ENCODE measurements around the gene CNTN4.
"Not testable (repeated sequence)": the region's sequence is repeated elsewhere in the genome, so short reads cannot be mapped to it uniquely, and the experiment has no call there.

The CNTN4 gene

DNA sequence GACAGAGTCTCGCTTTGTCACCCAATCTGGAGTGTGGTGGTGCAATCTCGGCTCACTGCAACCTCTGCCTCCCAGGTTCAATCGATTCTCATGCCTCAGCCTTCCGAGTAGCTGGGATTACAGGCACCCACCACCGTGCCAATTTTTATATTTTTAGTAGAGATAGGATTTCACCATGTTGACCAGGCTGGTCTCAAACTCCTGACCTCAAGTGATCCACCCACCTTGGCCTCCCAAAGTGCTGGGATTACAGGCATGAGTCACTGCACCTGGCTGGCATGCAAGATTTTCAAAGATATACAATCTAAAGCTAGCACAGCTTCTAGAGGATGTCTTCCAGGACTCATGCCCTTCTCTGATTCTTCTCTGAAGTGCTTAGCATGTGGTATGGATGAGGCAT, 722.3 kb downstream of the CNTN4 start:
- ATAC-seq: not testable (repeated sequence)

- ATAC-seq: no peak
Measured at GRCh38 chr3:2822611-2823010, 723.9 kb downstream of the CNTN4 start.

DNA sequence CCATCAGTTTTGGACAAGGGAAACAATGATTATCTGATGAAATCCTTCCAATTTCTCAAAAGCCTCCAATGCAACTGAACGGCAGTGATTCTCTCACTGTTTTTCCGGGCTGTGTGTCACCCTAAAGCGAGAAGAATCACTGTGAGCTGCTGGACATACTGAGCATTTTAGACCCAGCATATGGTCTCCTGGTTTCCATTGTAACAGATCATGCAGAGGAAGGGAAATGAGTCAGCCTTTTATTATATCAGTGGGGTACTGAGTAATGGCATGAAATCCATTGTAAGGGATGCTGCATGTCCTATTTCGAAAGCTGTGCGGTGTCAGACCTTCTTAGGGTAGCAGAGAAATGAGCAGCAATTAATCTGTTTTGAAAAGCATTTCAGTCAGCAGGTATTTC, 724.4 kb downstream of the CNTN4 start:
- no peak for ATAC-seq

- ATAC-seq: no peak
Measured at GRCh38 chr3:2823437-2824211, 725.0 kb downstream of the CNTN4 start.

GRCh38 chr3:2826036-2826435, 727.4 kb downstream of the CNTN4 start:
- ATAC-seq: no peak

GRCh38 chr3:2826453-2826852, 727.8 kb downstream of the CNTN4 start:
- ATAC-seq: no peak

DNA sequence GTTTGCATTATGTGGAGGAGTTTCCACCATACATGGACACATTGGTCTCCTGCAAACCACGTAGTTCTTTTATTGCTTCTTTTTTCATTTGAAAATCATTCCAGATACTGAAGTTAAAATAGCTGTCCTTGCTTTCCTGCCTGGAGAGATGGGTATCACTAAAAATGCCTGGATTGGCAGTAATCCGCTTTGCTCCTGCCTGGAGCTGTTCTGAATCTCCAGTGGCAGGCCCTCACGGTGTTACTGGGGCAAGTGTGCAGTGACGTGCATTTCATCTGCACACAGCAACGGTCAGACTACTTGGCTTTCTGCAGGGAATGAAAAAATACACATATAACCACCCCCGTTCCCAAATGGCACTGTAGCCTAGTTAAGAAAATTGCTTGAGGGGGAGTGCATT, 738.6 kb downstream of the CNTN4 start:
- ATAC-seq: no peak

DNA sequence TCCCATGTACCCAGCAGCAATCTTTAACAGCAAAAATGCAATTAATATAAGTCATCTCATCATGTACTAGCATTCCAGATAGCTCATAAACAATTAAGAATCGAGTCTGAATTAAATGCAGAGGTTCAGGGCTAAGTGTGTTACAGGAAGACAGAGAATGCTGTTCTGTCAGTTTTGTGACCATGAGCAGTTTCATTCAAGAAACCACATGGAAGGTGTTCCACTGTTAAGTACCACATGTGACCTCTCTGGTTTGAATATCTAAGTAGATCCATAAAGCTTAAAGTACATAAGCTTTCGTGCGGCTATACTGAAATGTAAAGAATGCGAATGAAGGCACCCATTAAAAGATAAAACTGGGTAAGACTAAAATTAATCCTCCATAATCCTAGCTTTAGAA, 739.2 kb downstream of the CNTN4 start:
- no peak for ATAC-seq

DNA sequence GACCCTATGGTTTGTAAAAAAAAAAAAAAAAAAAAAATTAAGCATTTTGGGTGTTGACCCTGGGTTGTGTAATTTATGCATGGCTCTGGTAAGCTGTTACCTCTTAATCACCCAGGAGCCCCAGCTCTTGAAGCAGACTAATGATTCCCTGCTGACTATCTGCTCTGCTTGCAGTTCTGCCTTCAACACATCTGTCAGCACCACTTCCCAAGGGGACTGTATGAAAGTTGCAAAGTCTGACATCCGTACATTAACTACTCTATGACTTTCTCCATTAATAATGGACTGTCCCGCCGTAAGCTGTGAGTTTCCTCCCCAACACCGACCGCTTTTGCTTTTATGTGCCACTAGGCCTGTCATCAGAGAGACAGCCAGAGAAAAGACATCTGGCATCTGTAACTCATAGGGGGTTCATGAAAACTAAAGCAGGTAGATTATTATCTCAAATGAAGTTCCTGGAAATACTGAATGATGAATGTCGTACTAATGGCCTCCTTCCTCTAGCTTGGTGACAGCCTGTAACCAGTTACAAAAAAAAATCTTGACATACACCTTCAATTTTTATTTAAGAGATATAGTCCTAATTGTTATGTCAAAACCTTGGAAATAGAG, 740.0 kb downstream of the CNTN4 start:
- no peak for ATAC-seq

DNA sequence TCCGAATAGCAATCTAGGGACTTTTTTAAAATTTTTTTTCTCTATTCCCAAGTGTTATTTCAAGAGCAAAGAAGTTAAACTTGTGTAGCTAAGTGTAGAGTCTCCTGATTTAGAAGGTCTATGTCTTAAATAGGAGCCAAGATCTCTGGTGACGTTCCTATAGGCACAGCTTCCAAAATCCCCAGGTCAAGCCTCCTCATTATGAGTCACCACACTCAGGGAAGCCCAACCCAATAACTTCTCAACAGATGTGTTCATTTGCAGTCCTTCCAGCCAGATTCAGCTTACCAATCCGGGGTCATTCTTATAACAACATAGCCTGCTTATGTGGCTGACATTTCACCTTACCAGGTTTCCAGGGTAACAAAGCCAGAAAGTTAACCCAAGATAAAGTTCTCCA, 741.2 kb downstream of the CNTN4 start:
- ATAC-seq: no peak

GRCh38 chr3:2847062-2847841, 748.6 kb downstream of the CNTN4 start:
- ATAC-seq: no peak

GRCh38 chr3:2849092-2849491, 750.4 kb downstream of the CNTN4 start:
- ATAC-seq: no peak

DNA sequence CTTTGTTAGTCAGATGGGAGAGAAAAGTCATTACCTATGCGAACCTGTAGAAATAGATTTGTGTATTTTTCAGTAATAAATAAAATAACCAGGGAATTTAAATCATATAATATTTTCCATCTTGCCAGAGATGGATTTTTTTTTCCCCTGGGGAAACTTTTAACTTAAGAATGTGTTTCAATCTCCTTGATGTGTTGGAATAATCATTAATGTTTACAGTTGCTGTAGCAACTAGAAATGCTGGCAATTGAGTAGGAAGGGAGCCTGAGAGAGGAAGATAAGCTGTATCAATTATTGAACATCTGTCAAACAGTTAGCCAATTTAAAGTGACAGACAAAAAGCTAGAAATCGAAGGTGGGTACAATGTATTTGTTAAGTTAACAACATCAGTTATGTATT, 752.0 kb downstream of the CNTN4 start:
- ATAC-seq: no peak

- ATAC-seq: no peak
Measured at GRCh38 chr3:2851361-2851760, 752.7 kb downstream of the CNTN4 start.

- ATAC-seq: no peak
Measured at GRCh38 chr3:2851835-2852234, 753.2 kb downstream of the CNTN4 start.

GRCh38 chr3:2853651-2854050, 755.0 kb downstream of the CNTN4 start:
- no peak for ATAC-seq

GRCh38 chr3:2856138-2857133, 757.8 kb downstream of the CNTN4 start:
- ATAC-seq: no peak

DNA sequence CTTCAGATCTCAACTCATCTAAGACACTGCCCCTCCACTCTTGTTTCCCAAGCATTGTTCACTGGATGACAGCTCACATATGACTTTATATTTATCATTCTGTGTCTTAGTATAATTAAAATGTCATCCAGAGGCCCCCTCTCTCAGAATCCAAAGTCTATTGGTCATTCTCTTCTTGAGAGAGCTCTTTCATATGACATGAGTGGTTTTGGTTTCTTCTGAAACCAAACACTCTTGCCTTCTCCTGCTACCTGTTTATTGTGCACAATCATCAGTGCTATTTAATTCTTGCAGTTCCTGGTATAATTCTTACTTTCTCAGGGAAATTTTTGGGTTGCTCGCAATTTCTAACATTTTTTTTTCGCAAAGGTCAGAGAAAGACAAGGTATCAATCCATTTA, 762.0 kb downstream of the CNTN4 start:
- ATAC-seq: no peak

DNA sequence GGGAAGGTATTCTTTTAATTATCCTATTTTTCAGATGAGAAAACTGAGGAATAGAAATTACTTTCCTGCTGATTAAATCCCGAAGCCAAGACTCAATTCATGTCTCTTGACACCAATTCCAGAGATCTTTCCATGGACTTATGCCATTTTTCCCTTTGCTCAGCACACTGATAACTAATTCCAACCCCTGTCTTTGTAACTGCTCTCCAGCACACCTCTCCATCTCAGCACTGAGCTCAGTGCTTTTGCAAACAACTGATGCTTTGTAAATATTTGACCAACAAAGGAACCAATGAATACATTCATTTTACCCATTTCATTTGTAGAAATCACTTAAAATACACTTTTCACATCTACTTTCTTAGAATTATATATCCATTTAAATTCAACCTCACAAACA, 762.5 kb downstream of the CNTN4 start:
- no peak for ATAC-seq

- ATAC-seq: no peak
Measured at GRCh38 chr3:2861920-2862319, 763.3 kb downstream of the CNTN4 start.

DNA sequence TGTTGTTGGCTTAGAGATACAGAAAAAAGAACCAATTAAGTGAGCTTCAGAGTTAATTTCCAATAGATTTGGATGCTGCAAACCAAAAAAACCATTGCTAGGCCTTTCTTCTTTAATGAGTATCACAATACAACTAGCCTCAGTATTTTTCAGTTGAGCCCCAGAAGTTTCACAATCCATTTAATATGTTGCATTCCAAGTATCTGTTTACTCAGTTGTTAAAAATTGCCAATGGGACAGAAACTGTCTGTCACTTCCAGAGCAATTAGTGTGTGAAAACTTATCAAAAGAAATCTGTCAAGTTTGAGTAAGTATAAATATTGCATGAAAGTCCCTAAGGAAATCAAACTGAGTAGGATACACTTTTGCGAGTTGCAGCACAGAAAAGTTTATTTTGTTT, 763.7 kb downstream of the CNTN4 start:
- ATAC-seq: no peak

GRCh38 chr3:2863127-2863526, 764.5 kb downstream of the CNTN4 start:
- ATAC-seq: no peak

GRCh38 chr3:2869905-2870304, 771.2 kb downstream of the CNTN4 start:
- ATAC-seq: no peak

Data from activated CD4-positive, CD25-positive, alpha-beta regulatory T cell treated with anti-CD3 and anti-CD28 coated beads, Interleukin-2, amount 50 U/mL, for 24 hours (primary cell).